ENCODE results near the gene SLC25A36. TPM values are rescaled to one million over a fixed set of nuclear protein-coding genes. Genes with fewer than 3 reads are reported as not detected.

Gene SLC25A36
- polyA plus RNA-seq, 1 of the 3 experiments (the other 2 are of a cell fraction), result 23.3 TPM

GRCh38 chr3:140927279-140928069 is 14.2 kb upstream of the SLC25A36 start:
- no peaks in the 10 kb centered on the region for H3K4me1 ChIP-seq (ENCODE audit: control insufficient read depth in 1 of 2, insufficient read depth in 2 of 2, low read depth in 1 of 2, low read length in 1 of 2)
- H3K4me3 ChIP-seq (ENCODE audit: low read depth in 2 of 2, low read length in 1 of 2), result no peak overlapping the region
- H4K20me1 ChIP-seq (ENCODE audit: insufficient read depth), result no peaks in the 10 kb centered on the region
- TF ChIP-seq REST (IDR thresholded peaks at IDR 0.05; ENCODE audit: low read depth, low read length) (no peak), GATA2 (CRISPR knock-in tag; IDR thresholded peaks at IDR 0.05) (no peak), JUND (IDR thresholded peaks at IDR 0.05) (no peak), FOXM1 (IDR thresholded peaks at IDR 0.05; ENCODE audit: low read depth) (no peak), MXI1 (IDR thresholded peaks at IDR 0.05; ENCODE audit: low read depth, low read length) (no peak), GABPA (IDR thresholded peaks at IDR 0.05; ENCODE audit: low read depth) (no peak), YY1 (IDR thresholded peaks at IDR 0.05; ENCODE audit: low read depth) (no peak), SMC3 (IDR thresholded peaks at IDR 0.05; ENCODE audit: low read depth, low read length) (no peak), TCF12 (IDR thresholded peaks at IDR 0.05) (no peak), IRF3 (IDR thresholded peaks at IDR 0.05; ENCODE audit: low read depth, low read length) (no peak)
- DNase-seq, result no peak
- no peaks in the 10 kb centered on the region for H3K36me3 ChIP-seq (replicated peaks in 1 of 2; ENCODE audit: control insufficient read depth in 1 of 2, insufficient read depth in 2 of 2, low read length in 1 of 2)
- 28% methylated on average over 3 of the region's 3 CpGs for WGBS (ENCODE audit: low lambda C conversion rate)
- peaks cover 6% of the 10 kb centered on the region for H3F3A ChIP-seq (replicated peaks; ENCODE audit: insufficient read depth)
- no peaks in the 10 kb centered on the region for H3K79me2 ChIP-seq (ENCODE audit: insufficient read depth)
- no peak overlapping the region for H3K4me2 ChIP-seq
- POLR2A ChIA-PET, result no interaction called here
- no peak overlapping the region for H3K9ac ChIP-seq
- no peak overlapping the region for H2AFZ ChIP-seq (ENCODE audit: low read depth)
- no peaks in the 10 kb centered on the region for H3K9me3 ChIP-seq
- H3K9me2 ChIP-seq, result no peaks in the 10 kb centered on the region
- H3K27me3 ChIP-seq (ENCODE audit: insufficient read depth), result no peaks in the 10 kb centered on the region
- CTCF ChIA-PET, result no interaction called here
- no peak overlapping the region for H3K27ac ChIP-seq (ENCODE audit: low read depth in 2 of 2, low read length in 1 of 2)

GRCh38 chr3:140929446-140929845 is 12.2 kb upstream of the SLC25A36 start:
- CTCF ChIA-PET, result interaction anchor here (0.8 to 1.5 kb wide), 3 partner anchors 70 to 263 kb away, joined by 3 to 6 read pairs (median 3); no protein-coding TSS in a partner anchor
- no peak overlapping the region for H3K4me2 ChIP-seq
- TF ChIP-seq GABPA (IDR thresholded peaks at IDR 0.05; ENCODE audit: low read depth) (no peak), SMC3 (IDR thresholded peaks at IDR 0.05; ENCODE audit: low read depth, low read length) (no peak), USF2 (IDR thresholded peaks at IDR 0.05; ENCODE audit: borderline replicate concordance, low read depth, low read length) (no peak), REST (IDR thresholded peaks at IDR 0.05; ENCODE audit: low read depth, low read length) (no peak), CTCF (IDR thresholded peaks at IDR 0.05) (no peak), TEAD4 (IDR thresholded peaks at IDR 0.05; ENCODE audit: borderline replicate concordance, insufficient read depth) (no peak), MXI1 (IDR thresholded peaks at IDR 0.05; ENCODE audit: low read depth, low read length) (no peak), MEF2A (IDR thresholded peaks at IDR 0.05; ENCODE audit: borderline replicate concordance, low read depth) (no peak), TCF12 (IDR thresholded peaks at IDR 0.05) (no peak)

More at GRCh38 chr3:140929446-140929845, 12.2 kb upstream of the SLC25A36 start:
- WGBS (ENCODE audit: low lambda C conversion rate), result 36% methylated on average over 1 of the region's 1 CpG
- no peaks in the 10 kb centered on the region for H4K20me1 ChIP-seq (ENCODE audit: insufficient read depth)
- H2AFZ ChIP-seq (ENCODE audit: low read depth), result no peak overlapping the region
- POLR2A ChIA-PET, result no interaction called here
- no peaks in the 10 kb centered on the region for H3K9me3 ChIP-seq
- no peak overlapping the region for H3K9ac ChIP-seq
- DNase-seq, result no peak
- H3K36me3 ChIP-seq (replicated peaks in 1 of 2; ENCODE audit: control insufficient read depth in 1 of 2, insufficient read depth in 2 of 2, low read length in 1 of 2), result no peaks in the 10 kb centered on the region
- H3K4me1 ChIP-seq (ENCODE audit: control insufficient read depth in 1 of 2, insufficient read depth in 2 of 2, low read depth in 1 of 2, low read length in 1 of 2), result no peaks in the 10 kb centered on the region
- H3K9me2 ChIP-seq, result no peaks in the 10 kb centered on the region
- no peaks in the 10 kb centered on the region for H3K27me3 ChIP-seq (ENCODE audit: insufficient read depth)
- H3K79me2 ChIP-seq (ENCODE audit: insufficient read depth), result no peaks in the 10 kb centered on the region
- H3F3A ChIP-seq (replicated peaks; ENCODE audit: insufficient read depth), result peaks cover 6% of the 10 kb centered on the region
- H3K27ac ChIP-seq (ENCODE audit: low read depth in 2 of 2, low read length in 1 of 2), result no peak overlapping the region
- H3K4me3 ChIP-seq (ENCODE audit: low read depth in 2 of 2, low read length in 1 of 2), result no peak overlapping the region

Data from SK-N-SH (cell line).